Upper lobe of right lung (tissue), 1 donor: Measurements from ENCODE around the gene CCDC107. TPM values are rescaled to one million over a fixed set of nuclear protein-coding genes. Genes with fewer than 3 reads are reported as not detected.
"Not testable (repeated sequence)": the region's sequence is repeated elsewhere in the genome, so short reads cannot be mapped to it uniquely, and the experiment has no call there.

Source experiments
- ATAC-seq: fragments of 200-7000 bp; cut with Tn5 transposase; one replicate; pipeline ENCODE4 v1.9.1; 2020; ENCODE audit warnings: mild to moderate bottlenecking, moderate library complexity
- DNase-seq: peaks from one replicate; pipeline ENCODE4 v3.0.0-alpha.2; 2020
- H3K27ac ChIP-seq: fragments of 200-600 bp; one replicate; pipeline ENCODE4 v1.8.0; 2022
- H3K27me3 ChIP-seq: fragments of 200-600 bp; one replicate; pipeline ENCODE4 v1.8.0; 2022; ENCODE audit warnings: mild to moderate bottlenecking
- H3K36me3 ChIP-seq: fragments of 200-600 bp; one replicate; pipeline ENCODE4 v1.8.0; 2022
- H3K4me1 ChIP-seq: fragments of 200-600 bp; one replicate; pipeline ENCODE4 v1.8.0; 2022
- H3K4me3 ChIP-seq: fragments of 200-600 bp; one replicate; pipeline ENCODE4 v1.8.0; 2022; ENCODE audit warnings: mild to moderate bottlenecking
- H3K9me3 ChIP-seq: fragments of 200-600 bp; one replicate; pipeline ENCODE4 v1.8.0; 2022
- intact Hi-C: fragments of 100-400 bp; cut with DNase I; formaldehyde crosslinking; loops from one replicate; pipeline ENCODE4 v1.11.0; 2022
- total RNA-seq: library from RNA; stranded (reverse); fragmentation: NEBNext Ultra II Directional; extraction: Animal tissue kit (Norgen Biotek cat#: 25700); gene quantifications from one replicate; pipeline ENCODE4 v1.2.1, GENCODE V29; 2021
- TF ChIP-seq, protein P1 (sequence below): fragments of 200-600 bp; IDR thresholded peaks from one replicate; pipeline ENCODE4 v1.8.0; 2022; ENCODE audit warnings: antibody characterized with exemption
- donor health status: DM: no; HTN: yes; CAD: no; lungs with severe emphysema.

CCDC107 gene
- total RNA-seq, 1 donor from 2014 or later = 31.1 TPM

DNA sequence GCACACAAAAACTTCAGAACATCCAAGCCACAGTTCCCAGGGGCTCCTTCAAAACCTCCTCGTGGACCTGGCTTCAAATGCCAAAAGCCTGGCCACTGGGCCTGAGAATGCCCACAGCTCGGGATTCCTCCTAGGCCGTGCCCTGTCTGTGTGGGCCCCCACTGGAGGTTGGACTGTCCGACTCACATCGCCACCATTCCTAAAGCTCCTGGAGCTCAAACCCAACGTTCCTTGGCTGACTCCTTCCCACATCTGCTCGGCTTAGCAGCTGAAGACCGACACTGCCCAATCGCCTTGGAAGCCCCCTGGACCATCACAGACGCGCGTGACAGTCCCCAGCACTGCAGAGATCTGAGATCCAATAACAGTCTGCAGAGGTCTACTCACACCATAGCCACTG lies 15.0 kb upstream of the CCDC107 start:
- peaks cover 11% of the 10 kb centered on the region for H3K4me1 ChIP-seq
- H3K36me3 ChIP-seq = no peaks in the 10 kb centered on the region
- no peaks in the 10 kb centered on the region for H3K27me3 ChIP-seq
- intact Hi-C loops = no loop called here
- TF ChIP-seq, protein P1, sequence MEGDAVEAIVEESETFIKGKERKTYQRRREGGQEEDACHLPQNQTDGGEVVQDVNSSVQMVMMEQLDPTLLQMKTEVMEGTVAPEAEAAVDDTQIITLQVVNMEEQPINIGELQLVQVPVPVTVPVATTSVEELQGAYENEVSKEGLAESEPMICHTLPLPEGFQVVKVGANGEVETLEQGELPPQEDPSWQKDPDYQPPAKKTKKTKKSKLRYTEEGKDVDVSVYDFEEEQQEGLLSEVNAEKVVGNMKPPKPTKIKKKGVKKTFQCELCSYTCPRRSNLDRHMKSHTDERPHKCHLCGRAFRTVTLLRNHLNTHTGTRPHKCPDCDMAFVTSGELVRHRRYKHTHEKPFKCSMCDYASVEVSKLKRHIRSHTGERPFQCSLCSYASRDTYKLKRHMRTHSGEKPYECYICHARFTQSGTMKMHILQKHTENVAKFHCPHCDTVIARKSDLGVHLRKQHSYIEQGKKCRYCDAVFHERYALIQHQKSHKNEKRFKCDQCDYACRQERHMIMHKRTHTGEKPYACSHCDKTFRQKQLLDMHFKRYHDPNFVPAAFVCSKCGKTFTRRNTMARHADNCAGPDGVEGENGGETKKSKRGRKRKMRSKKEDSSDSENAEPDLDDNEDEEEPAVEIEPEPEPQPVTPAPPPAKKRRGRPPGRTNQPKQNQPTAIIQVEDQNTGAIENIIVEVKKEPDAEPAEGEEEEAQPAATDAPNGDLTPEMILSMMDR = no peak
- no peak overlapping the region for H3K27ac ChIP-seq
- H3K9me3 ChIP-seq = no peaks in the 10 kb centered on the region
- ATAC-seq (no peak), DNase-seq (no peak)
- H3K4me3 ChIP-seq = no peak overlapping the region

DNA sequence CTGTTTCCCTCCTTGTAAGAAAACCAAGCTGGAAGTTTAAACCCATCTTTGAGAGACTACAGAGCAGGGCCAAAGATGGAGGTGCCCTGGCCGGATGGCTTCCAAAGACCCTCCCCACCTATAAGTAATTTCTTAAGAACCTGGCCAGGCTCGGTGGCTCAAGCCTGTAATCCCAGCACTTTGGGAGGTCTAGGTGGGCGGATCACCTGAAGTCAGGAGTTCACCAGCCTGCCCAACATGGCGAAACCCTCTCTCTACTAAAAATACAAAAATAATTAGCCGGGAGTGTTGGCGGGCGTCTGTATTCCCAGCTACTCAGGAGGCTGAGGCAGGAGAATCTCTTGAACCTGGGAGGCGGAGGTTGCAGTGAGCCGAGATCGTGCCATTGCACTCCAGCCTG lies 12.4 kb upstream of the CCDC107 start:
- peak overlapping the region; percentile 74 for H3K4me3 ChIP-seq
- intact Hi-C loops, H3K27me3 ChIP-seq, ATAC-seq, H3K36me3 ChIP-seq, DNase-seq, H3K9me3 ChIP-seq: not testable (repeated sequence)
- H3K4me1 ChIP-seq = peaks cover 18% of the 10 kb centered on the region
- peak overlapping the region; percentile 88 for H3K27ac ChIP-seq

DNA sequence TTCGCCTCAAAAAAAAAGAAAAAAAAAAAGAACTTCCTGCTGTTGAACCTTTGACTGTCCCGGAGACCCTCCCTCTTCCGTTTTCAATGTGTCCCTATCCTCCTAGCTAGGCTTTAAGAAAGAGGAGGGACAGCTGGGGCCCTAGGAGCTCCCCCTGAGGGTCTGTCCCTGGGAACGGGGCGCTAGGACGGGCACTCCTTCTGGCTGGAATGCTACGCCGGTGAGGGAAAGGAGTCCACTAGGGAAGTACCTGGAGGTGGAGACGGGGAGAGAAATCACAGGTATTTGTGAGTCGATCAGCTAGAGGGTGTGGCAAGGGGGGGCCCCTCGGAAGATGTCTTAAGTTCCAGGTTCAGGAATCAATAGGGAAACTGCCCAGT lies 11.9 kb upstream of the CCDC107 start:
- DNase-seq (peak; percentile 74), ATAC-seq (peak; percentile 51)
- Histone ChIP-seq H3K4me1 (peaks cover 18% of the 10 kb centered on the region), H3K27ac (peak overlapping the region; percentile 88), H3K36me3 (no peaks in the 10 kb centered on the region), H3K9me3 (no peaks in the 10 kb centered on the region), H3K4me3 (peak overlapping the region; percentile 74), H3K27me3 (no peaks in the 10 kb centered on the region)
- intact Hi-C loops = no loop called here
- TF ChIP-seq, protein P1 = no peak

GRCh38 chr9:35646533-35647265 lies 11.4 kb upstream of the CCDC107 start:
- Histone ChIP-seq H3K9me3 (no peaks in the 10 kb centered on the region), H3K4me3 (peak overlapping the region; percentile 74), H3K27me3 (no peaks in the 10 kb centered on the region), H3K4me1 (peaks cover 18% of the 10 kb centered on the region), H3K36me3 (no peaks in the 10 kb centered on the region), H3K27ac (peak overlapping the region; percentile 88)
- DNase-seq (peak; percentile 98), ATAC-seq (peak; percentile 98)
- intact Hi-C loops = no loop called here
- TF ChIP-seq, protein P1 = peak; percentile 95

DNA sequence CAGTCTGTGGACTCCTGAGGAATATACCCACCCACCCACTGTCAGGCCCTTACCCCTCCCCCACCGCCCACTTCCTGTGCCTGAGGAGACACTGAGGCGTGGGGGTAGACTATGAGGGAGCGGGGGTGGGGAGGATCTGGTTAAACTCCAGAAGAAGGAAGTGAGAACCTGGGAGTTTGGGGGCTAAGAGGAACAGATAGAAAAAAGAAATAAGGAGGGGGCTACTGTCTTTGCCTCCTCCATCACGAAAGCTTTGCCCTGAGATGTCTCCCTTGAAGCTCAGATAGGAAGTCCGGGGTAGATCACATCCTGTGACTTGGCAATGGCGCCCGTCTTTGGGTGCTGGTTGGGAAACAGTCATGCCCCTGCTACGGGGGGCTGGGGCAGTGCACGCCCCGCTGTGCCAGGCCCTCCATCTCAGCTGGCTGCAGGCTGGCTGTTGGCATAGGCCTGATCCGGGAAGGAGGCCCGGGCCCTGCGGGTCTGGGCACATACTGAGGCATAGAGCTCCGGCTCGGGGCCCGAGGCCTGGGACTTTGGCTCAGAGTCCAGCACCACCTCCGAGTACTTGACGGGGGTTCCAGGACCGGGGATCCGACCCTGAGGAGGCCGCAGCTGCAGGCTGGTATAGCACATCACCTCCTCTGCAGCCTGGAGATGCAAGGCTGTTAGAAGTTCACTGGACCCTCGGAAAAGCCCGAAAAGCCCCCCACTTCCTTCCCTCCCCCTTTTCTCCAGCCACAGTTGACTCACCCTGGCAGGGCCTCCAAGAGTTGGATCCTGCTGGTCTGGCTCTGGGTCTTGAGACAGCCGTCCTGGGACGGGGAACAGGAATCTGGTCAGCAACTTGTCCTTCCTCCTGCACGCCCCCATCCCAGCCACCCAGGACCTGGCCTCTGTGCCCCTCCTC lies 8.4 kb upstream of the CCDC107 start:
- peaks cover 24% of the 10 kb centered on the region for H3K4me1 ChIP-seq
- no peaks in the 10 kb centered on the region for H3K36me3 ChIP-seq
- TF ChIP-seq, protein P1 = no peak
- H3K27me3 ChIP-seq = no peaks in the 10 kb centered on the region
- DNase-seq (no peak), ATAC-seq (no peak)
- no peaks in the 10 kb centered on the region for H3K9me3 ChIP-seq
- peak overlapping the region; percentile 32 for H3K4me3 ChIP-seq
- intact Hi-C loops = no loop called here
- H3K27ac ChIP-seq = peak overlapping the region; percentile 47
